H1 (cell line): ENCODE data around the gene FAM174A. TPM values are rescaled to one million over a fixed set of nuclear protein-coding genes. Genes with fewer than 3 reads are reported as not detected.

ENCODE experiments used
- CTCF ChIA-PET: fragments of 300-600 bp; sonication (Branson Sonifier 250); formaldehyde crosslinking; loops from one replicate; lab custom pipeline; 2021; ENCODE audit not compliant: partially characterized antibody; lab: Charles Lee
- POLR2A ChIA-PET: fragments of 300-600 bp; sonication (Branson Sonifier 250); formaldehyde crosslinking; loops from one replicate; lab custom pipeline; 2021; ENCODE audit warnings: inconsistent platforms; ENCODE audit not compliant: partially characterized antibody; lab: Charles Lee
- DNase-seq, 2 experiments: peaks; one replicate each; pipeline versions ENCODE4 v3.0.0 to v3.0.0-alpha.2; 2010 to 2022; ENCODE audit warnings: low spot score in 2 of 2, low read depth in 1 of 2, mixed read lengths in 1 of 2
- FAIRE-seq: peaks from 2 replicates; lab custom pipeline; 2011; peaks lifted over from hg19 to GRCh38; lab: Jason Lieb, UNC
- H2AFZ ChIP-seq: 2 replicates; pipeline ENCODE4 v1.8.1; 2012; ENCODE audit warnings: low read length, inconsistent platforms
- H2AK5ac ChIP-seq: 2 replicates; pipeline ENCODE4 v1.6.1; 2013; ENCODE audit warnings: low read depth, low read length
- H2BK120ac ChIP-seq: replicated peaks from 2 replicates; pipeline ENCODE3; 2013; ENCODE audit warnings: low read depth, low read length, inconsistent platforms
- H2BK12ac ChIP-seq: 2 replicates; pipeline ENCODE4 v1.6.1; 2013; ENCODE audit warnings: low read depth, low read length
- H2BK15ac ChIP-seq: 2 replicates; pipeline ENCODE4 v1.6.1; 2013; ENCODE audit warnings: low read length
- H2BK20ac ChIP-seq: 2 replicates; pipeline ENCODE4 v1.6.1; 2013; ENCODE audit warnings: low read length
- H2BK5ac ChIP-seq: 2 replicates; pipeline ENCODE4 v1.6.1; 2013; ENCODE audit warnings: low read depth, low read length
- H3K14ac ChIP-seq: 2 replicates; pipeline ENCODE4 v1.6.1; 2013; ENCODE audit warnings: inconsistent platforms; ENCODE audit not compliant: insufficient read length
- H3K18ac ChIP-seq: 2 replicates; pipeline ENCODE4 v1.6.1; 2013; ENCODE audit warnings: low read length; ENCODE audit errors: extremely low read depth
- H3K23ac ChIP-seq: 2 replicates; pipeline ENCODE4 v1.6.1; 2013; ENCODE audit warnings: inconsistent platforms; ENCODE audit not compliant: insufficient read length
- H3K23me2 ChIP-seq: 2 replicates; pipeline ENCODE4 v1.6.1; 2013; ENCODE audit warnings: low read depth, low read length
- H3K27ac ChIP-seq: 2 replicates; pipeline ENCODE4 v1.6.1; 2011; ENCODE audit warnings: low read depth, low read length, inconsistent platforms
- H3K27me3 ChIP-seq, 4 experiments: replicated peaks in 1 of 4; 1 replicate in 1 of 4; 2 replicates in 3 of 4; pipeline versions ENCODE4 v1.6.1 to v1.8.1; 2011 to 2013; ENCODE audit warnings: low read length in 3 of 4, mild to moderate bottlenecking in 3 of 4, inconsistent platforms in 2 of 4, mixed read lengths in 2 of 4, moderate library complexity in 1 of 4; ENCODE audit not compliant: control insufficient read depth in 3 of 4, insufficient read depth in 3 of 4; ENCODE audit errors: extremely low read depth in 1 of 4
- H3K36me3 ChIP-seq, 4 experiments: 2 replicates each; pipeline versions ENCODE4 v1.6.1 to v1.8.1; 2011 to 2013; ENCODE audit warnings: mild to moderate bottlenecking in 4 of 4, low read length in 3 of 4, moderate library complexity in 2 of 4, control low read depth in 1 of 4, inconsistent platforms in 1 of 4; ENCODE audit not compliant: insufficient read depth in 4 of 4, control insufficient read depth in 2 of 4
- H3K4ac ChIP-seq: replicated peaks from 2 replicates; pipeline ENCODE3; 2013; ENCODE audit warnings: low read length, low read depth, mixed read lengths, inconsistent platforms; ENCODE audit not compliant: insufficient read length
- H3K4me1 ChIP-seq, 4 experiments: replicated peaks in 1 of 4; 1 replicate in 1 of 4; 2 replicates in 3 of 4; pipeline versions ENCODE4 v1.6.1 to v1.8.1; 2011 to 2013; ENCODE audit warnings: low read length in 3 of 4, inconsistent platforms in 2 of 4, mixed read lengths in 1 of 4; ENCODE audit not compliant: insufficient read depth in 4 of 4, control insufficient read depth in 3 of 4
- H3K4me2 ChIP-seq, 2 experiments: 2 replicates each; pipeline versions ENCODE4 v1.6.1 to v1.8.1; 2011 to 2013; ENCODE audit warnings: low read depth in 2 of 2, low read length in 2 of 2, control low read depth in 1 of 2, inconsistent platforms in 1 of 2, mild to moderate bottlenecking in 1 of 2; ENCODE audit not compliant: insufficient read depth in 1 of 2
- H3K4me3 ChIP-seq, 4 experiments: fragments of 200-600, 300-600 bp in 1 of 4; sonication (generic), shearing (Covaris generic), sonication (Bioruptor Twin) in 1 of 4; 2 replicates each; pipeline versions ENCODE4 v1.5.1 to v1.8.1; 2011 to 2016; ENCODE audit warnings: low read length in 4 of 4, low read depth in 3 of 4, control low read depth in 2 of 4, inconsistent platforms in 2 of 4, mild to moderate bottlenecking in 2 of 4, mixed read lengths in 1 of 4, moderate library complexity in 1 of 4; ENCODE audit not compliant: insufficient read depth in 2 of 4; ENCODE audit errors: extremely low read depth in 1 of 4
- H3K56ac ChIP-seq: replicated peaks from 2 replicates; pipeline ENCODE3; 2013; ENCODE audit warnings: low read depth, mild to moderate bottlenecking, mixed read lengths, low read length, inconsistent platforms; ENCODE audit not compliant: insufficient read length
- H3K79me1 ChIP-seq: 2 replicates; pipeline ENCODE4 v1.6.1; 2013; ENCODE audit warnings: low read depth, low read length, control low read depth
- H3K79me2 ChIP-seq, 2 experiments: 2 replicates each; pipeline versions ENCODE4 v1.6.1 to v1.8.1; 2012 to 2013; ENCODE audit warnings: low read length in 2 of 2, mild to moderate bottlenecking in 2 of 2, inconsistent platforms in 1 of 2; ENCODE audit not compliant: insufficient read depth in 2 of 2, control insufficient read depth in 1 of 2
- H3K9ac ChIP-seq, 4 experiments: replicated peaks in 1 of 4; 1 replicate in 1 of 4; 2 replicates in 3 of 4; pipeline versions ENCODE4 v1.6.1 to v1.8.1; 2011 to 2013; ENCODE audit warnings: low read depth in 3 of 4, low read length in 3 of 4, control low read depth in 2 of 4, mild to moderate bottlenecking in 2 of 4, moderate library complexity in 2 of 4, inconsistent platforms in 1 of 4; ENCODE audit errors: extremely low read depth in 1 of 4
- H3K9me3 ChIP-seq, 2 experiments: 2 replicates each; pipeline versions ENCODE4 v1.6.1 to v1.8.1; 2012 to 2013; ENCODE audit warnings: mild to moderate bottlenecking in 2 of 2, moderate library complexity in 2 of 2, control low read depth in 1 of 2, inconsistent platforms in 1 of 2, low read depth in 1 of 2, low read length in 1 of 2, mixed read lengths in 1 of 2; ENCODE audit not compliant: insufficient read depth in 2 of 2
- H4K20me1 ChIP-seq, 2 experiments: replicated peaks in 1 of 2; 2 replicates each; pipeline versions ENCODE3 to v1.8.1; 2011 to 2013; ENCODE audit warnings: inconsistent platforms in 2 of 2, low read length in 2 of 2, mild to moderate bottlenecking in 1 of 2; ENCODE audit not compliant: insufficient read depth in 2 of 2, control insufficient read depth in 1 of 2
- H4K5ac ChIP-seq: 2 replicates; pipeline ENCODE4 v1.6.1; 2013; ENCODE audit warnings: low read length, low read depth, mixed read lengths, inconsistent platforms; ENCODE audit not compliant: insufficient read length
- H4K8ac ChIP-seq: 2 replicates; pipeline ENCODE4 v1.8.0; 2013; ENCODE audit warnings: mild to moderate bottlenecking, moderate library complexity, low read length, inconsistent platforms; ENCODE audit not compliant: insufficient read depth; ENCODE audit errors: extremely low read depth
- H4K91ac ChIP-seq: replicated peaks from 2 replicates; pipeline ENCODE3; 2013; ENCODE audit warnings: low read length, mixed read lengths, inconsistent platforms; ENCODE audit not compliant: insufficient read length
- CBX8 ChIP-seq: fragments of 300-800, 300-1000 bp; sonication (generic); IDR thresholded peaks from 2 replicates; pipeline ENCODE4 v1.7.1; 2016; ENCODE audit warnings: low read depth, low read length, borderline replicate concordance
- FOSL1 ChIP-seq: IDR thresholded peaks from 2 replicates; pipeline ENCODE4 v1.6.1; 2011; ENCODE audit warnings: mild to moderate bottlenecking, low read depth, low read length, moderate library complexity; ENCODE audit not compliant: insufficient read depth
- JUN ChIP-seq: IDR thresholded peaks from 2 replicates; pipeline ENCODE4 v1.6.1; 2011; ENCODE audit warnings: low read depth, mild to moderate bottlenecking, improper control_type of control experiment, low read length
- RFX5 ChIP-seq: IDR thresholded peaks from 2 replicates; pipeline ENCODE4 v1.6.1; 2011; ENCODE audit warnings: low read depth, low read length, improper control_type of control experiment, borderline replicate concordance
- RXRA ChIP-seq: IDR thresholded peaks from 2 replicates; pipeline ENCODE4 v1.6.1; 2011; ENCODE audit warnings: low read depth, mild to moderate bottlenecking, low read length, moderate library complexity; ENCODE audit not compliant: insufficient read depth
- SP1 ChIP-seq: IDR thresholded peaks from 2 replicates; pipeline ENCODE4 v1.6.1; 2011; ENCODE audit warnings: low read depth, low read length
- WGBS, 2 experiments: shearing (Covaris generic) in 1 of 2; methylation state at CpG; one replicate each; pipeline versions ENCODE4 v1.1.6 to v1.1.7; 2013 to 2015; ENCODE audit warnings: low lambda C conversion rate in 2 of 2, mixed read lengths in 2 of 2, inconsistent platforms in 1 of 2, low coverage in 1 of 2, missing lambda C conversion rate in 1 of 2; ENCODE audit not compliant: insufficient replicate concordance in 2 of 2, insufficient coverage in 1 of 2, insufficient read length in 1 of 2; ENCODE audit errors: extremely low coverage in 1 of 2, missing lambda C conversion rate in 1 of 2; 5-methylcytosine and 5-hydroxymethylcytosine counted together
- polyA plus RNA-seq, 7 experiments: library from polyadenylated mRNA; depleted of rRNA in 3 of 7; stranded (reverse) in 5 of 7; unstranded in 2 of 7; fragments of >200 nt in 5 of 7; fragments of 200-250 nt in 2 of 7; gene quantifications; 1 replicate in 5 of 7; 2 replicates in 1 of 7; 4 replicates in 1 of 7; pipeline versions ENCODE4 v1.2.1 to v1.2.3, GENCODE V29; 2011 to 2013; ENCODE audit warnings: missing spikeins in 2 of 7, mixed read lengths in 2 of 7
- total RNA-seq: library from RNA; stranded (reverse); fragmentation: NEBNext Ultra II Directional; extraction: Animal tissue kit (Norgen Biotek cat#: 25700); gene quantifications from 2 replicates; pipeline ENCODE4 v1.2.1, GENCODE V29; 2021
- TF ChIP-seq, protein P1 (sequence below): IDR thresholded peaks from 2 replicates; pipeline ENCODE4 v1.6.1; 2011; ENCODE audit warnings: low read depth, mild to moderate bottlenecking, low read length; ENCODE audit not compliant: insufficient read depth

Gene FAM174A
- total and polyA plus RNA-seq, 2 of the 8 experiments (the other 6 are each of a cell fraction or from before 2014, with no cell fraction given), result 3.9 to 5.3 TPM

DNA sequence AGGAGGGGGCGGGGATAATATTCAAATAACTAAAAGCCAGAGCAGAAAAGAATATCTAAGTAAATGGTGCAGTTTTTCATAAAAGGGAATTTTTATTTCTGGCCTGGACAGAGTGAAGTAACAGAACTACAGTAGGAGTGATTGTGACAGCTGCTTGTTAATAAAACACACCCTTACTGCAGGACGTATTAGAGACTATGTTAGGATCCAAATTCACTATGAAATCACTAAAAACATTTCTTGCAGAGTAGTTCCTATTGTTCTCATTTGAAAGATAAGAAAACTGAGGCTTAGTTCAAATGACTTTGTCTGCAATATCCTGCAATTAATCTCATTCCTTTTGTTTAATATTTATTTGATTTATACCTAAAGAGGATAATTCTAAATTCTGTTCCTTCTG is 39.5 kb downstream of the FAM174A start:
- H2BK15ac ChIP-seq, result no peak overlapping the region
- no peak overlapping the region for H2BK5ac ChIP-seq
- H3K14ac ChIP-seq, result no peak overlapping the region
- H2BK20ac ChIP-seq, result no peak overlapping the region
- no peak overlapping the region for H3K56ac ChIP-seq
- no peak overlapping the region for H3K23ac ChIP-seq
- H3K4me2 ChIP-seq, result no peak overlapping the region
- no peak overlapping the region for H3K18ac ChIP-seq
- H3K4me3 ChIP-seq, result no peak overlapping the region
- no peak overlapping the region for H4K8ac ChIP-seq
- H3K9ac ChIP-seq, result no peak overlapping the region
- no peak overlapping the region for H4K5ac ChIP-seq
- WGBS, 2 experiments, result 89% methylated on average over 2 of the region's 2 CpGs; no CpG with 5 or more reads in 1 of the 2 experiments
- no peak overlapping the region for H3K27ac ChIP-seq
- H2BK12ac ChIP-seq, result no peak overlapping the region
- no peak overlapping the region for H2AK5ac ChIP-seq
- no peaks in the 10 kb centered on the region for H3K9me3 ChIP-seq
- DNase-seq, result no peak
- H3K36me3 ChIP-seq, result no peaks in the 10 kb centered on the region
- H4K91ac ChIP-seq, result no peak overlapping the region
- H2AFZ ChIP-seq, result no peak overlapping the region
- H3K27me3 ChIP-seq, result peaks cover 0 to 1% (median 0%) of the 10 kb centered on the region in 4 experiments; a peak in 1 of 7 replicates
- TF ChIP-seq, protein P1, sequence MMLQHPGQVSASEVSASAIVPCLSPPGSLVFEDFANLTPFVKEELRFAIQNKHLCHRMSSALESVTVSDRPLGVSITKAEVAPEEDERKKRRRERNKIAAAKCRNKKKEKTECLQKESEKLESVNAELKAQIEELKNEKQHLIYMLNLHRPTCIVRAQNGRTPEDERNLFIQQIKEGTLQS, result no peak
- TF ChIP-seq FOSL1, result no peak
- TF ChIP-seq SP1, result no peak
- no peak for TF ChIP-seq RXRA
- no peak for TF ChIP-seq RFX5
- no peak for TF ChIP-seq JUN
- no peak for TF ChIP-seq CBX8
- ChIA-PET POLR2A (no interaction called here), CTCF (no interaction called here)
- H2BK120ac ChIP-seq, result no peak overlapping the region
- H3K4ac ChIP-seq, result no peak overlapping the region
- no peaks in the 10 kb centered on the region for H3K79me2 ChIP-seq
- no peak for FAIRE-seq
- H3K79me1 ChIP-seq, result no peaks in the 10 kb centered on the region
- H4K20me1 ChIP-seq, result no peaks in the 10 kb centered on the region
- no peaks in the 10 kb centered on the region for H3K23me2 ChIP-seq
- H3K4me1 ChIP-seq, result no peaks in the 10 kb centered on the region
